GM12872 (cell line): ENCODE results near the gene LPCAT1.

ENCODE experiments used
- TF ChIP-seq, protein P1 (sequence below): IDR thresholded peaks from 3 replicates; pipeline ENCODE4 v1.5.1; 2011; ENCODE audit warnings: low read depth, mild to moderate bottlenecking, low read length, moderate library complexity; ENCODE audit not compliant: insufficient read depth

The LPCAT1 gene

GRCh38 chr5:1443991-1444360 is 79.8 kb downstream of the LPCAT1 start:
- TF ChIP-seq, protein P1, sequence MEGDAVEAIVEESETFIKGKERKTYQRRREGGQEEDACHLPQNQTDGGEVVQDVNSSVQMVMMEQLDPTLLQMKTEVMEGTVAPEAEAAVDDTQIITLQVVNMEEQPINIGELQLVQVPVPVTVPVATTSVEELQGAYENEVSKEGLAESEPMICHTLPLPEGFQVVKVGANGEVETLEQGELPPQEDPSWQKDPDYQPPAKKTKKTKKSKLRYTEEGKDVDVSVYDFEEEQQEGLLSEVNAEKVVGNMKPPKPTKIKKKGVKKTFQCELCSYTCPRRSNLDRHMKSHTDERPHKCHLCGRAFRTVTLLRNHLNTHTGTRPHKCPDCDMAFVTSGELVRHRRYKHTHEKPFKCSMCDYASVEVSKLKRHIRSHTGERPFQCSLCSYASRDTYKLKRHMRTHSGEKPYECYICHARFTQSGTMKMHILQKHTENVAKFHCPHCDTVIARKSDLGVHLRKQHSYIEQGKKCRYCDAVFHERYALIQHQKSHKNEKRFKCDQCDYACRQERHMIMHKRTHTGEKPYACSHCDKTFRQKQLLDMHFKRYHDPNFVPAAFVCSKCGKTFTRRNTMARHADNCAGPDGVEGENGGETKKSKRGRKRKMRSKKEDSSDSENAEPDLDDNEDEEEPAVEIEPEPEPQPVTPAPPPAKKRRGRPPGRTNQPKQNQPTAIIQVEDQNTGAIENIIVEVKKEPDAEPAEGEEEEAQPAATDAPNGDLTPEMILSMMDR = no peak

DNA sequence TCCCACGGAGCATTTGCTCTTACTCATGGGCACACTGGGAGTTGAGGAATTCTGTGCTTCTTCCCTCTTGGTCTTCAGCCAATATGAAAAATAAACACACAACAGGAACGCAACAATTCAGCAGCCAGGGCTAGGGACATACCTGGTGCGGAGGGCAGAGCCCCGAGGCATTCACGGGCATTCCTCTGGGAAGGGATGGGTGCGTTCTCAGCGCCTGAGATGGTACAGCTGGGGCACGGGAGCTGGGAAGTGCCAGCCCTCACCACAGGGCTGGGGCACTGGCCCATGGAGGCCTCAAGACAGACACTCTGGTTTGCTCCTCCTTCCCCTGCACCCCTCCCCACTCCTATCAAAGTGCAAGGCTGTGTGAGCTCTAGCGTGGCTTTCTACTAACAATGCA is 80.6 kb downstream of the LPCAT1 start:
- TF ChIP-seq, protein P1 = no peak

DNA sequence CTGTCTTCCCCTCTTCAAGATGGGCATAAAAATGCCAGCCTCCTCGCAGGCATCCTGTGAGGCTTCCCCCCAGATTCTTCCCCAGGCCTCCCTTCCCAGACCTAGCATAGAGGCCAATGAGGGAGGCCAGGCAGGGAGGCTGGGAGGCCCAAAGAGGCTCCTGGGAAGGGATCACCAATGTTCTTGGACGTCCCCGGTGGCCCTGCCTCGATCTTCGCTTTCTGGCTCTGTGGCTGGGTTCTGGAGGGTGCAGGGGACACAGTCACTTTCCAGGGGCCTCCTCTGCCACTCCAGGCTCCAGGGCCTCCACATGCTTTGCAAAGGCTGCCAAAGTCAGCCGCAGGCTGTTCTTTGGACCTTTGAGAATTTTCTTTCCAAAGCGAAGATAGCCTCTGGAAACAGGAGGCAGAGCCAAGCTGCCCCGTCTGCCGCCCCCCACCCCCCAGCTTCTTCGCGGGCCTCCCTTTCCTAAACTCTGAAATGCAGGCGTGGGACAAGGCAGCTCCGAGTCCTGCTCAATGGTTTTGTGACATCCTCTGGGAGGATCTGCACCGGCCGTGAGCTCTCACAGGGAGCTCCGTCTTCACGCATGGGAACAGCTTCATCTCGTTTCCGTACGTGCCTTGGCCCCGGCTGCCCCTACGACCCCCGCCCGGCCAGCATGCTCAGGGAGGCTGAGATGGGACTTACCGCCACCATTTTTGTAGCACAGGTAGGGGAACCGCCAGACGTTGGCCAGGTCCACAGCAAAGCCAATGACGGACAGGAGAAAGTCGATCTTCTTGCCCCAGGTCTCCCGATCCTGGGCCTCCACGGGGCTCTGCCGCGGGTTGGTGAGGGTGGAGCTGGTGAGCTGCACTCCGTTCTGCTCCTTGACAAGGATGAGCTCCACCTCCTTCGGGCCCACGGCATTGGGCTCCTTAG is 81.3 kb downstream of the LPCAT1 start:
- TF ChIP-seq, protein P1 = no peak

GRCh38 chr5:1441166-1441865 is 82.4 kb downstream of the LPCAT1 start:
- TF ChIP-seq, protein P1 = no peak

DNA sequence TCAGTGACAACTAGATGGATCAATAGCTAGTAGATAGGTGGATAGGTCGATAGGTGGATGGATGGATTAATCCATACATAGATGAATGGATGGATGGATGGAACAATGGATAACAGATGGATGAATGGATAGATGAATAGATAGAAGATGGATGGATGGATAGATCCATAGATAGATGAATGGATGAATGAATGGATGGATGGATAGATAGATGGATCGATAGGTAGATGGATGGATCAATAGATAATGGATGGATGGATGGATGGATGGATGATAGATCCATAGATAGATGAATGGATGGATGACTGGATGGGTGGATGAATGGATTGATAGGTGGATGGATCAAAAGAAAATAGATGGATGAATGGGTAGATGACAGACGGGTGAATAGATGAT is 83.7 kb downstream of the LPCAT1 start:
- TF ChIP-seq, protein P1 = no peak

DNA sequence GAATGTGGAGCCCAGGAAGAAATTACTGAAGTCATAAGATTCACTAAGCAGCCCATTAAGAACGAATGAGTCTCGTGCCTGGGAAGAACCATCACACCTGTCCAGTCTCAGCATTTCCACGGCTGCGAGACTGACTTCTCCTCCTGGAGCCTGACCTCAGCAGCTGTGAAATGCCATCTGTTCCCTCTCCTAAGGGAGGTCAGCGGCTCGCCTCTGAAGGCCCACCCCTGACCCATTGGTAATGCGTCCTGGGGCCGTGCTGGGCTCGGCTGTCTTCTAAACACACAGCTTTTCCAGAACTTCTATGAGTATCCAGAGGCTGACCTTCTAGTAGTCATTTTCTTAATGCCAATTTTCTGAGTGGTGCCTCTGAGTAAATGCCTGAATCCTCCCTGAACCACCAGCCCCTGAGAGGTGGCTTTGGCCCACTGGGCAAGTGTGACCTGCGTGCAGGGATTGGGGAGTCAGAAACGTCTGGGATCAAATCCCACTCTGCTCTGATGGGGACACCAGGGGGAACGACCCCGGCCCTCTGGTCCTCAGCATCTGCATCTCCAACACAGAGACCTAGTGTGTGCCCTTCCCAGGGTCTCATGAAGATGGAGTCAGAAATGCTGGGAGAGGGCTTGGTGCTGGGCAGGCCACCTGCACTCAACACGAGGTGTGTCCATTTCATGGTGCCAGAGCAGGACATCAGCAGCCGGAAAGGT is 84.2 kb downstream of the LPCAT1 start:
- TF ChIP-seq, protein P1 = no peak

- TF ChIP-seq, protein P1 = no peak
Observed at GRCh38 chr5:1438871-1439270, 84.9 kb downstream of the LPCAT1 start.
